Caco-2 (cell line): ENCODE results near the gene ZNF558. TPM values are rescaled to one million over a fixed set of nuclear protein-coding genes. Genes with fewer than 3 reads are reported as not detected.

Source experiments
- BruUV-seq: library from RNA; stranded (reverse); fragments of 400-500 nt; replicated peaks from 2 replicates; lab custom pipeline; 2021; lab: Mats Ljungman, UMichigan
- CTCF ChIA-PET: fragments of 300-600 bp; sonication (Branson Sonifier 250); formaldehyde crosslinking; loops from one replicate; lab custom pipeline; 2022; ENCODE audit warnings: antibody characterized with exemption; lab: Charles Lee
- POLR2A ChIA-PET: fragments of 300-600 bp; sonication (Branson Sonifier 250); formaldehyde crosslinking; loops from one replicate; lab custom pipeline; 2022; ENCODE audit warnings: antibody characterized with exemption; lab: Charles Lee
- DNase-seq, 2 experiments: peaks; one replicate each; pipeline versions ENCODE4 v3.0.0 to v3.0.0-alpha.2; 2020 to 2022
- H3K27me3 ChIP-seq: replicated peaks from 2 replicates; pipeline ENCODE4 v1.6.0; 2011; ENCODE audit warnings: low read length; ENCODE audit not compliant: control insufficient read depth, insufficient read depth
- H3K36me3 ChIP-seq: 2 replicates; pipeline ENCODE4 v1.5.1; 2011; ENCODE audit warnings: low read length; ENCODE audit not compliant: control insufficient read depth, insufficient read depth
- H3K4me1 ChIP-seq: fragments of 250-450 bp; sonication (Bioruptor Pico); 2 replicates; pipeline ENCODE4 v1.5.1; 2020; ENCODE audit warnings: mild to moderate bottlenecking
- H3K4me3 ChIP-seq: 2 replicates; pipeline ENCODE4 v1.5.1; 2011; ENCODE audit warnings: low read depth, mild to moderate bottlenecking, control low read depth, low read length
- H3K9me3 ChIP-seq: fragments of 250-450 bp; sonication (Bioruptor Pico); 2 replicates; pipeline ENCODE4 v1.5.1; 2020; ENCODE audit warnings: mild to moderate bottlenecking, moderate library complexity
- H3K27ac Mint-ChIP-seq: one replicate; pipeline ENCODE4 v1.8.0; 2022; ENCODE audit warnings: mixed read lengths; ENCODE audit not compliant: unreplicated experiment
- H3K27me3 Mint-ChIP-seq: one replicate; pipeline ENCODE4 v1.8.0; 2022; ENCODE audit warnings: mixed read lengths; ENCODE audit not compliant: insufficient read depth, unreplicated experiment
- H3K36me3 Mint-ChIP-seq: one replicate; pipeline ENCODE4 v1.8.0; 2022; ENCODE audit warnings: mild to moderate bottlenecking, mixed read lengths; ENCODE audit not compliant: insufficient read depth, unreplicated experiment
- H3K4me1 Mint-ChIP-seq: one replicate; pipeline ENCODE4 v1.8.0; 2022; ENCODE audit warnings: low read depth, mixed read lengths; ENCODE audit not compliant: unreplicated experiment
- H3K4me3 Mint-ChIP-seq: one replicate; pipeline ENCODE4 v1.8.0; 2022; ENCODE audit warnings: mild to moderate bottlenecking, moderate library complexity, mixed read lengths; ENCODE audit not compliant: unreplicated experiment
- H3K9me3 Mint-ChIP-seq: one replicate; pipeline ENCODE4 v1.8.0; 2022; ENCODE audit warnings: mixed read lengths; ENCODE audit not compliant: unreplicated experiment
- intact Hi-C: fragments of 100-400 bp; cut with micrococcal nuclease; formaldehyde crosslinking; loops from one replicate; pipeline ENCODE4 v1.10.0; 2022; ENCODE audit not compliant: unreplicated experiment
- total RNA-seq: library from RNA; stranded (reverse); gene quantifications from 2 replicates; pipeline ENCODE4 v1.2.3, GENCODE V29; 2022
- TF ChIP-seq, protein P1 (sequence below), 2 experiments: fragments of 200-600 bp in 1 of 2; IDR thresholded peaks; 1 replicate in 1 of 2; 2 replicates in 1 of 2; pipeline versions ENCODE4 v1.5.1 to v1.8.0; 2011 to 2022; ENCODE audit warnings: antibody characterized with exemption in 1 of 2, control low read depth in 1 of 2, inconsistent platforms in 1 of 2, low read depth in 1 of 2, low read length in 1 of 2, mild to moderate bottlenecking in 1 of 2, moderate library complexity in 1 of 2; ENCODE audit not compliant: insufficient read depth in 1 of 2, severe bottlenecking in 1 of 2, unreplicated experiment in 1 of 2

The ZNF558 gene
- total RNA-seq, 1 experiment from 2014 or later: 8.9 TPM

DNA sequence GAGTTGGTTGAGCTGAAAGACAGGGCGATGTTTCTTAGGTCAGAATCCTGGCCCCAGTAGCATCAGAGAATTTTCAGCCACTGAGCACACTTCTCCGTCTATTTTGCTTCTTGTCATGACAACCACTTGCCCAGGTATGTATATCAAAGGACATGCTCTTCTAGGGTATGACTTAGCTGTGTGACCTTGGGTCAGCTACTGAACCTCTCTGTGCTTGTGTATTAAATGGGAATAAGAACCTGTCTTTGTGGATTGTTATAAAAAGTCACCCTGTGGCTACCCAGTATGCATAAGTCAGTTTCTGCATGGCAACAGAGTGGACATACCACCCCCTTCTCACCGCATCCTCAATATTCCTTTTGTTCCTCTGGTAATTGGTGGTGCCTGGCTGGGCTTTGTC is 26.2 kb upstream of the ZNF558 start:
- TF ChIP-seq, protein P1, sequence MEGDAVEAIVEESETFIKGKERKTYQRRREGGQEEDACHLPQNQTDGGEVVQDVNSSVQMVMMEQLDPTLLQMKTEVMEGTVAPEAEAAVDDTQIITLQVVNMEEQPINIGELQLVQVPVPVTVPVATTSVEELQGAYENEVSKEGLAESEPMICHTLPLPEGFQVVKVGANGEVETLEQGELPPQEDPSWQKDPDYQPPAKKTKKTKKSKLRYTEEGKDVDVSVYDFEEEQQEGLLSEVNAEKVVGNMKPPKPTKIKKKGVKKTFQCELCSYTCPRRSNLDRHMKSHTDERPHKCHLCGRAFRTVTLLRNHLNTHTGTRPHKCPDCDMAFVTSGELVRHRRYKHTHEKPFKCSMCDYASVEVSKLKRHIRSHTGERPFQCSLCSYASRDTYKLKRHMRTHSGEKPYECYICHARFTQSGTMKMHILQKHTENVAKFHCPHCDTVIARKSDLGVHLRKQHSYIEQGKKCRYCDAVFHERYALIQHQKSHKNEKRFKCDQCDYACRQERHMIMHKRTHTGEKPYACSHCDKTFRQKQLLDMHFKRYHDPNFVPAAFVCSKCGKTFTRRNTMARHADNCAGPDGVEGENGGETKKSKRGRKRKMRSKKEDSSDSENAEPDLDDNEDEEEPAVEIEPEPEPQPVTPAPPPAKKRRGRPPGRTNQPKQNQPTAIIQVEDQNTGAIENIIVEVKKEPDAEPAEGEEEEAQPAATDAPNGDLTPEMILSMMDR (IDR thresholded peaks at IDR 0.05; ENCODE audit: insufficient read depth in 1 of 2, low read depth in 1 of 2, low read length in 1 of 2, severe bottlenecking in 1 of 2, unreplicated experiment in 1 of 2): no peak
- Mint-ChIP-seq H3K9me3 (no peaks in the 10 kb centered on the region), H3K4me1 (no peaks in the 10 kb centered on the region), H3K36me3 (no peaks in the 10 kb centered on the region), H3K27me3 (no peaks in the 10 kb centered on the region), H3K4me3 (no peak overlapping the region), H3K27ac (no peak overlapping the region)
- no TSS peak for BruUV-seq
- no peaks in the 10 kb centered on the region for H3K4me1 ChIP-seq
- CTCF ChIA-PET: no interaction called here
- no peaks in the 10 kb centered on the region for H3K27me3 ChIP-seq
- no peaks in the 10 kb centered on the region for H3K9me3 ChIP-seq
- no peak for DNase-seq
- no peak overlapping the region for H3K4me3 ChIP-seq
- no peaks in the 10 kb centered on the region for H3K36me3 ChIP-seq
- POLR2A ChIA-PET: interaction anchor here (0.7 kb wide), 1 partner anchor 115 kb away, joined by 5 read pairs; no protein-coding TSS in a partner anchor
- intact Hi-C loops: no loop called here

DNA sequence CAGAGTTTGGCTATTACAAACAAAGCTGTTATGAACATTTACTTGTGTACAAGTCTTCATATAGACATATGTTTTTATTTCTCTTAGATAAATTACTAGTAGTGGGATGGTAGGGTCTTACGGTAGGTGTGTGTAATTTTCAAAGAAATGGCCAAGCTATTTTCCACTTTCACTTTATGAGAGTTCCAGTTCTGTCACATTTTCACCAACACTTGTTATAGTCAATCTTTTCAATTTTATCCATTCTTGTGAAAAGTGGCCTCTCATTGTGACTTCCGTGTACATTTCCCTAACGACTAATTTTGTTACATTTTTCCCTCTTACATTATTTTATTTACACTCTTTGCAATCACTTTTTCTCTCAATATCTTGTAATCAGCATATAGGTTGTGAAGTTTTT is 18.4 kb upstream of the ZNF558 start:
- no peaks in the 10 kb centered on the region for H3K27me3 Mint-ChIP-seq
- POLR2A ChIA-PET: no interaction called here
- H3K4me3 Mint-ChIP-seq: no peak overlapping the region
- TF ChIP-seq, protein P1 (IDR thresholded peaks at IDR 0.05; ENCODE audit: insufficient read depth in 1 of 2, low read depth in 1 of 2, low read length in 1 of 2, severe bottlenecking in 1 of 2, unreplicated experiment in 1 of 2): no peak
- no peaks in the 10 kb centered on the region for H3K36me3 Mint-ChIP-seq
- CTCF ChIA-PET: no interaction called here
- no peaks in the 10 kb centered on the region for H3K4me1 Mint-ChIP-seq
- H3K27ac Mint-ChIP-seq: no peak overlapping the region
- Histone ChIP-seq H3K4me1 (no peaks in the 10 kb centered on the region), H3K27me3 (no peaks in the 10 kb centered on the region), H3K4me3 (no peak overlapping the region), H3K36me3 (no peaks in the 10 kb centered on the region), H3K9me3 (no peaks in the 10 kb centered on the region)
- no peak for DNase-seq
- intact Hi-C loops: no loop called here
- no TSS peak for BruUV-seq
- peaks cover 30% of the 10 kb centered on the region for H3K9me3 Mint-ChIP-seq

DNA sequence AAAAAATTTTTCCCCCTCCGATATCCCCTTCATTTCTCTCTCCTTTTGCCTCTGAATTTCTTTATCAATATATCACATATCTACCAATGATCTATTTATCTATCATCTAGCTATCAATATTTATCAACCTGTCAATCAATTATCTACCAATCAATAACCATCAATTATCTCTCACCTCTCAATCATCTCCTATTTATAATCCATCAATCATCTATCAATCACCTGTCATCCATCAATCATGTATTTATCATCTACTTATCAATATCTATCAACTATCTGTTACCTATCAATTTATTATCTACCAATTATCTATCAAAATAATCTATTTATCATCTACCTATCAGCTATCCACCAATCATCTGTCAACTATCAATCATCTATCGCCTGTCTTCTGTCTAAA is 17.1 kb upstream of the ZNF558 start:
- Mint-ChIP-seq H3K27ac (no peak overlapping the region), H3K9me3 (peaks cover 30% of the 10 kb centered on the region), H3K4me3 (no peak overlapping the region), H3K4me1 (no peaks in the 10 kb centered on the region), H3K36me3 (no peaks in the 10 kb centered on the region), H3K27me3 (no peaks in the 10 kb centered on the region)
- ChIA-PET POLR2A (no interaction called here), CTCF (no interaction called here)
- Histone ChIP-seq H3K4me1 (no peaks in the 10 kb centered on the region), H3K9me3 (no peaks in the 10 kb centered on the region), H3K27me3 (no peaks in the 10 kb centered on the region), H3K4me3 (no peak overlapping the region), H3K36me3 (no peaks in the 10 kb centered on the region)
- intact Hi-C loops: no loop called here
- TF ChIP-seq, protein P1 (IDR thresholded peaks at IDR 0.05; ENCODE audit: insufficient read depth in 1 of 2, low read depth in 1 of 2, low read length in 1 of 2, severe bottlenecking in 1 of 2, unreplicated experiment in 1 of 2): no peak
- no TSS peak for BruUV-seq
- no peak for DNase-seq
